HG02571 (cell line): ENCODE data around the gene OR2J2.
"Not testable (repeated sequence)": the region's sequence is repeated elsewhere in the genome, so short reads cannot be mapped to it uniquely, and the experiment has no call there.

Experiments used
- ATAC-seq: cut with Tn5 transposase; IDR thresholded peaks from one replicate; pipeline ENCODE4 v1.9.1; 2021; ENCODE audit warnings: mild to moderate bottlenecking, moderate library complexity; ENCODE audit not compliant: unreplicated experiment

Gene OR2J2

GRCh38 chr6:29218056-29218455 is 47.3 kb downstream of the OR2J2 start:
- ATAC-seq, result not testable (repeated sequence)
